ENCODE data around the gene ATP11B.

DNA sequence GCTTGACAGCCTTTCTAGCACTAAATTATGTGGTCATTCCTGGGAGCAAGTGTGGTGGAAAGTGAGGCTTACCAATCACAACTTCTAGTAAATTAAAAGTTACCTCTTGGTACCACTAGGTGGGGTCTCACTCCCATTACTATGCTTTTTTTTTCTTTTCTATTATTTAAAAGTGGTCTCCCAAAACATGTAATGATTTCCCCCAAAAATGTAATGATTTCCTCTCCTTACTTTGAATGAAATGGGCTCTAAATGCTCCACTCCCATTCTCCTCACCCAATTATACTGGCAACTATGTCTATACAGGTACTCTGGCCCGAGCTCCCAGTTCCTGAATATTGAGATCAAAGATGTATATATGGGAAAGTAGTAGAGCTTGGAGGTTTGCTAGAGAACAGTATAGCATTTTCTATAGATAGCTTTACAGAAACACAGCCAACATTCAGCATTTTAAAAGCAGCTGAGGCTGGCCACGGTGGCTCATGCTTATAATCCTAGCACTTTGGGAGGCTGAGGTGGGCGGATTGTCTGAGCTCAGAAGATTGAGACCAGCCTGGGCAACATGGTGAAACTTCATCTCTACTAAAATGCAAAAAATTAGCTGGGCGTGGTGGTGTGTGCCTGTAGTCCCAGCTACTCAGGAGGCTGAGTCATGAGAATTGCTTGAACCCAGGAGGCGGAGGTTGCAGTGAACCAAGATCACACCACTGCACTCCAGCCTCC lies 116.2 kb downstream of the ATP11B start:
- no peak for TF ChIP-seq POLR2A (IDR thresholded peaks at IDR 0.05)
- TF ChIP-seq, protein P1, sequence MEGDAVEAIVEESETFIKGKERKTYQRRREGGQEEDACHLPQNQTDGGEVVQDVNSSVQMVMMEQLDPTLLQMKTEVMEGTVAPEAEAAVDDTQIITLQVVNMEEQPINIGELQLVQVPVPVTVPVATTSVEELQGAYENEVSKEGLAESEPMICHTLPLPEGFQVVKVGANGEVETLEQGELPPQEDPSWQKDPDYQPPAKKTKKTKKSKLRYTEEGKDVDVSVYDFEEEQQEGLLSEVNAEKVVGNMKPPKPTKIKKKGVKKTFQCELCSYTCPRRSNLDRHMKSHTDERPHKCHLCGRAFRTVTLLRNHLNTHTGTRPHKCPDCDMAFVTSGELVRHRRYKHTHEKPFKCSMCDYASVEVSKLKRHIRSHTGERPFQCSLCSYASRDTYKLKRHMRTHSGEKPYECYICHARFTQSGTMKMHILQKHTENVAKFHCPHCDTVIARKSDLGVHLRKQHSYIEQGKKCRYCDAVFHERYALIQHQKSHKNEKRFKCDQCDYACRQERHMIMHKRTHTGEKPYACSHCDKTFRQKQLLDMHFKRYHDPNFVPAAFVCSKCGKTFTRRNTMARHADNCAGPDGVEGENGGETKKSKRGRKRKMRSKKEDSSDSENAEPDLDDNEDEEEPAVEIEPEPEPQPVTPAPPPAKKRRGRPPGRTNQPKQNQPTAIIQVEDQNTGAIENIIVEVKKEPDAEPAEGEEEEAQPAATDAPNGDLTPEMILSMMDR (IDR thresholded peaks at IDR 0.05): peak in 3 of 6 experiments; percentile 48 to 55 (median 52)

Data from thyroid gland (tissue), 4 donors.